Fibroblast of lung (primary cell): ENCODE data around the gene UBN1. TPM values are rescaled to one million over a fixed set of nuclear protein-coding genes. Genes with fewer than 3 reads are reported as not detected.

ENCODE experiments used
- DNase-seq, 2 donors: peaks; one replicate each; pipeline versions ENCODE4 v3.0.0 to v3.0.0-alpha.2; 2010; ENCODE audit warnings: low read depth in 2 of 2
- H2AFZ ChIP-seq: 2 replicates; pipeline ENCODE4 v1.5.1; 2012; ENCODE audit warnings: low read length, control low read depth, inconsistent platforms
- H3K27ac ChIP-seq: 2 replicates; pipeline ENCODE4 v1.5.1; 2011; ENCODE audit warnings: low read length, control low read depth; ENCODE audit not compliant: insufficient read depth
- H3K27me3 ChIP-seq: 2 replicates; pipeline ENCODE4 v1.5.1; 2011; ENCODE audit warnings: mild to moderate bottlenecking, low read length; ENCODE audit not compliant: control insufficient read depth, insufficient read depth
- H3K36me3 ChIP-seq: 2 replicates; pipeline ENCODE4 v1.5.1; 2011; ENCODE audit warnings: low read length; ENCODE audit not compliant: control insufficient read depth, insufficient read depth
- H3K4me1 ChIP-seq: 2 replicates; pipeline ENCODE4 v1.5.1; 2011; ENCODE audit warnings: low read length; ENCODE audit not compliant: control insufficient read depth, insufficient read depth; ENCODE audit errors: extremely low read depth
- H3K4me2 ChIP-seq: 2 replicates; pipeline ENCODE4 v1.5.1; 2011; ENCODE audit warnings: low read length, control low read depth; ENCODE audit not compliant: insufficient read depth; ENCODE audit errors: extremely low read depth
- H3K4me3 ChIP-seq, 4 experiments: fragments of 200-600 bp in 1 of 4; sonication (generic) in 1 of 4; replicated peaks in 1 of 4; 2 replicates each; pipeline ENCODE4 v1.5.1; 2011 to 2016; ENCODE audit warnings: low read length in 4 of 4, low read depth in 3 of 4, mild to moderate bottlenecking in 3 of 4, control low read depth in 2 of 4, inconsistent platforms in 1 of 4, mixed read lengths in 1 of 4; ENCODE audit not compliant: insufficient read depth in 1 of 4; ENCODE audit errors: control extremely low read depth in 1 of 4
- H3K79me2 ChIP-seq: 2 replicates; pipeline ENCODE4 v1.5.1; 2012; ENCODE audit warnings: mild to moderate bottlenecking, low read length, inconsistent platforms; ENCODE audit not compliant: control insufficient read depth, insufficient read depth
- H3K9ac ChIP-seq: 2 replicates; pipeline ENCODE4 v1.5.1; 2011; ENCODE audit warnings: mild to moderate bottlenecking, low read length, control low read depth; ENCODE audit not compliant: insufficient read depth
- H3K9me3 ChIP-seq: 2 replicates; pipeline ENCODE4 v1.5.1; 2012; ENCODE audit warnings: low read depth, low read length; ENCODE audit not compliant: control insufficient read depth, insufficient read depth
- H4K20me1 ChIP-seq: 2 replicates; pipeline ENCODE4 v1.5.1; 2011; ENCODE audit warnings: low read length; ENCODE audit not compliant: control insufficient read depth, insufficient read depth; ENCODE audit errors: extremely low read depth
- CTCF ChIP-seq, 2 donors: IDR thresholded peaks in 1 of 2; conservative IDR thresholded peaks in 1 of 2; 1 replicate in 1 of 2; 2 replicates in 1 of 2; pipeline ENCODE4 v1.5.1; 2011 to 2012; ENCODE audit warnings: low read length in 2 of 2, control low read depth in 1 of 2, inconsistent platforms in 1 of 2, low read depth in 1 of 2, mild to moderate bottlenecking in 1 of 2
- EZH2 ChIP-seq: IDR thresholded peaks from 2 replicates; pipeline ENCODE4 v1.5.1; 2012; ENCODE audit warnings: low read length, control low read depth, mild to moderate bottlenecking; ENCODE audit errors: missing control alignments
- polyA plus RNA-seq, 2 donors: library from polyadenylated mRNA; depleted of rRNA in 1 of 2; stranded (reverse) in 1 of 2; unstranded in 1 of 2; fragments of >200 nt; gene quantifications; 2 replicates each; pipeline ENCODE4 v1.2.1, GENCODE V29; 2011 to 2012; ENCODE audit warnings: missing spikeins in 1 of 2
- total RNA-seq: library from RNA; depleted of rRNA; stranded (reverse); fragments of >200 nt; gene quantifications from 2 replicates; pipeline ENCODE4 v1.2.1, GENCODE V29; 2014

The UBN1 gene
- total and polyA plus RNA-seq, 2 donors (not counting 1 experiment from before 2014, with no cell fraction given), result 13.6 to 21.1 TPM

GRCh38 chr16:4931381-4931780, 84.1 kb downstream of the UBN1 start:
- Histone ChIP-seq H3K79me2 (no peaks in the 10 kb centered on the region), H2AFZ (no peak overlapping the region), H3K36me3 (no peaks in the 10 kb centered on the region), H3K9ac (no peak overlapping the region), H3K9me3 (no peaks in the 10 kb centered on the region), H3K27ac (no peak overlapping the region), H3K4me2 (no peak overlapping the region), H3K4me1 (peaks cover 6% of the 10 kb centered on the region), H4K20me1 (no peaks in the 10 kb centered on the region), H3K4me3 (no peak overlapping the region), H3K27me3 (peaks cover 7% of the 10 kb centered on the region)
- no peak for DNase-seq
- TF ChIP-seq CTCF (conservative IDR thresholded peaks at IDR 0.05 in 1 of 2, IDR thresholded peaks at IDR 0.05 in 1 of 2; ENCODE audit: low read depth in 1 of 2, low read length in 2 of 2), result no peak
- TF ChIP-seq EZH2, result no peak

Other genes with a start within 250 kb of the UBN1 start
- 3.6 and 4.4 TPM in 2 replicates for gene UBALD1, start 232.6 kb upstream of the UBN1 start, total RNA-seq
- 2.2 and 3.7 TPM in 2 replicates for gene UBALD1, start 232.6 kb upstream of the UBN1 start, polyA plus RNA-seq
- 15.9 and 26.1 TPM in 2 replicates for gene MGRN1, start 222.7 kb upstream of the UBN1 start, total RNA-seq
- 5.4 and 9.6 TPM in 2 replicates for gene MGRN1, start 222.7 kb upstream of the UBN1 start, polyA plus RNA-seq
- gene NUDT16L1, start 153.9 kb upstream of the UBN1 start, total RNA-seq, result 17.2 and 21.5 TPM in 2 replicates
- 14.0 and 19.7 TPM in 2 replicates for gene NUDT16L1, start 153.9 kb upstream of the UBN1 start, polyA plus RNA-seq
- gene ANKS3, start 113.2 kb upstream of the UBN1 start, total RNA-seq, result 26.2 and 26.3 TPM in 2 replicates
- gene ANKS3, start 113.2 kb upstream of the UBN1 start, polyA plus RNA-seq, result 8.4 and 11.9 TPM in 2 replicates
- 0.26 and 0.50 TPM in 2 replicates for gene DNAAF8, start 112.9 kb upstream of the UBN1 start, total RNA-seq
- gene DNAAF8, start 112.9 kb upstream of the UBN1 start, polyA plus RNA-seq, result 0.84 and 0.95 TPM in 2 replicates
- gene ZNF500, start 80.3 kb upstream of the UBN1 start, total RNA-seq, result 6.9 and 7.1 TPM in 2 replicates
- gene ZNF500, start 80.3 kb upstream of the UBN1 start, polyA plus RNA-seq, result 3.1 TPM in 2 replicates
- gene SEPTIN12, start 59.1 kb upstream of the UBN1 start, total RNA-seq, result not detected in 2 replicates
- not detected in 2 replicates for gene SEPTIN12, start 59.1 kb upstream of the UBN1 start, polyA plus RNA-seq
- gene SMIM22, start 52.1 kb upstream of the UBN1 start, total RNA-seq, result not detected in 2 replicates
- gene SMIM22, start 52.1 kb upstream of the UBN1 start, polyA plus RNA-seq, result not detected in 2 replicates
- 11.6 and 13.0 TPM in 2 replicates for gene ROGDI, start 44.8 kb upstream of the UBN1 start, total RNA-seq
- gene ROGDI, start 44.8 kb upstream of the UBN1 start, polyA plus RNA-seq, result 8.6 and 9.2 TPM in 2 replicates
- 39.6 and 40.8 TPM in 2 replicates for gene GLYR1, start 193 bp upstream of the UBN1 start, total RNA-seq
- 28.6 and 42.2 TPM in 2 replicates for gene GLYR1, start 193 bp upstream of the UBN1 start, polyA plus RNA-seq
- gene PPL, start 89.7 kb downstream of the UBN1 start, total RNA-seq, result 43.7 and 50.5 TPM in 2 replicates
- 3.3 and 5.0 TPM in 2 replicates for gene PPL, start 89.7 kb downstream of the UBN1 start, polyA plus RNA-seq
- gene SEC14L5, start 110.8 kb downstream of the UBN1 start, total RNA-seq, result 0.77 and 0.99 TPM in 2 replicates
- 0.05 TPM in 2 replicates for gene SEC14L5, start 110.8 kb downstream of the UBN1 start, polyA plus RNA-seq
- gene NAGPA, start 186.5 kb downstream of the UBN1 start, total RNA-seq, result 16.7 and 17.7 TPM in 2 replicates
- 9.7 and 11.4 TPM in 2 replicates for gene NAGPA, start 186.5 kb downstream of the UBN1 start, polyA plus RNA-seq
- 5.9 and 9.8 TPM in 2 replicates for gene C16orf89, start 218.5 kb downstream of the UBN1 start, total RNA-seq
- gene C16orf89, start 218.5 kb downstream of the UBN1 start, polyA plus RNA-seq, result 0.53 and 1.3 TPM in 2 replicates
- gene ALG1, start 224.4 kb downstream of the UBN1 start, total RNA-seq, result 24.1 and 29.2 TPM in 2 replicates
- 26.2 and 38.8 TPM in 2 replicates for gene ALG1, start 224.4 kb downstream of the UBN1 start, polyA plus RNA-seq